MM.1S (cell line): Measurements from ENCODE around the gene TAOK2.

Experiments
- DNase-seq: peaks from one replicate; pipeline ENCODE4 v3.0.0-alpha.2; 2015
- H2AFZ ChIP-seq: fragments of 300-600 bp; sonication (generic); 2 replicates; pipeline ENCODE4 v1.6.0; 2016; ENCODE audit warnings: antibody characterized with exemption, low read length
- H3F3A ChIP-seq: fragments of 300-600 bp; sonication (generic); 2 replicates; pipeline ENCODE4 v1.6.1; 2016; ENCODE audit warnings: mild to moderate bottlenecking, antibody characterized with exemption, low read length, moderate library complexity, mixed read lengths; ENCODE audit not compliant: insufficient read depth
- H3K27ac ChIP-seq: fragments of 300-600 bp; sonication (generic); 2 replicates; pipeline ENCODE4 v1.5.1; 2016; ENCODE audit warnings: mild to moderate bottlenecking, low read length
- H3K27me3 ChIP-seq: fragments of 300-600 bp; sonication (generic); replicated peaks from 2 replicates; pipeline ENCODE4 v1.6.0; 2016; ENCODE audit warnings: low read length; ENCODE audit not compliant: insufficient read depth
- H3K36me3 ChIP-seq: fragments of 300-600 bp; sonication (generic); replicated peaks from 2 replicates; pipeline ENCODE4 v1.6.1; 2016; ENCODE audit warnings: mild to moderate bottlenecking, low read length, mixed read lengths; ENCODE audit not compliant: insufficient read depth
- H3K4me1 ChIP-seq: fragments of 300-600 bp; sonication (generic); 2 replicates; pipeline ENCODE4 v1.6.1; 2016; ENCODE audit warnings: low read length, mixed read lengths
- H3K4me2 ChIP-seq: fragments of 300-600 bp; sonication (generic); 2 replicates; pipeline ENCODE4 v1.6.0; 2016; ENCODE audit warnings: low read depth, low read length
- H3K4me3 ChIP-seq: fragments of 300-600 bp; sonication (generic); 2 replicates; pipeline ENCODE4 v1.5.1; 2016; ENCODE audit warnings: low read length, mixed read lengths
- H3K79me2 ChIP-seq: fragments of 300-600 bp; sonication (generic); 2 replicates; pipeline ENCODE4 v1.6.1; 2016; ENCODE audit warnings: mixed run types, low read length, mixed read lengths
- H3K9ac ChIP-seq: fragments of 300-600 bp; sonication (generic); 2 replicates; pipeline ENCODE4 v1.6.1; 2016; ENCODE audit warnings: low read length, mixed read lengths
- H3K9me2 ChIP-seq: fragments of 300-600 bp; sonication (generic); replicated peaks from 2 replicates; pipeline ENCODE4 v1.6.1; 2016; ENCODE audit warnings: mild to moderate bottlenecking, low read length, mixed read lengths; ENCODE audit not compliant: insufficient read depth
- H3K9me3 ChIP-seq: fragments of 300-600 bp; sonication (generic); replicated peaks from 2 replicates; pipeline ENCODE4 v1.6.1; 2016; ENCODE audit warnings: mild to moderate bottlenecking, low read length, mixed read lengths; ENCODE audit not compliant: insufficient read depth
- H4K20me1 ChIP-seq: fragments of 300-600 bp; sonication (generic); 2 replicates; pipeline ENCODE4 v1.6.1; 2016; ENCODE audit warnings: mild to moderate bottlenecking, low read length, moderate library complexity, mixed read lengths; ENCODE audit not compliant: insufficient read depth
- EZH2 ChIP-seq: fragments of 300-600 bp; sonication (generic); optimal IDR thresholded peaks from 2 replicates; pipeline ENCODE3; 2017; ENCODE audit warnings: low read depth, mild to moderate bottlenecking, antibody characterized with exemption, low read length, mixed read lengths
- EZH2phosphoT487 ChIP-seq: fragments of 300-600 bp; sonication (generic); IDR thresholded peaks from 2 replicates; pipeline ENCODE4 v1.6.1; 2018; ENCODE audit warnings: antibody characterized with exemption, low read length
- TF ChIP-seq, protein P1 (sequence below): fragments of 300-600 bp; sonication (generic); IDR thresholded peaks from 2 replicates; pipeline ENCODE4 v1.5.1; 2016; ENCODE audit warnings: antibody characterized with exemption, low read length, mixed read lengths

Gene TAOK2

DNA sequence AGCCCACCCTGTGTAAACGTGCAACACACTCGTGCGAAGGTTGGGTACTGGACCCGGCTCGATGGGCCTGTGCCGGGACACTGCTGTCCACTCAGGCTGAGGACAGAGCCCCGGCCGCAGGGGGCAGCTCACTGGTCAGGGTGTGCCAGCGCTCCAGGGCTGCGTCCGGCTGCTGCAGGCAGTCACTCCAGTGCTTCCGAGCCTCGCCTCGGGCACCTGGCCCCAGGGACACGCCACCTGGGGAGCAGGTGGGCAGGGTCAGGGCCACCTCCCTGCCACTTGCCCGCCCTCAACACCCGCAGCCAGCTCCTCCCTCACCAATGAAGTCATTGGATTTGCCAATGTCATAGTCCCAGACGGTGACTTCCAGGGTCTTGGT is 32.4 kb downstream of the TAOK2 start:
- no peak for TF ChIP-seq EZH2phosphoT487
- TF ChIP-seq, protein P1, sequence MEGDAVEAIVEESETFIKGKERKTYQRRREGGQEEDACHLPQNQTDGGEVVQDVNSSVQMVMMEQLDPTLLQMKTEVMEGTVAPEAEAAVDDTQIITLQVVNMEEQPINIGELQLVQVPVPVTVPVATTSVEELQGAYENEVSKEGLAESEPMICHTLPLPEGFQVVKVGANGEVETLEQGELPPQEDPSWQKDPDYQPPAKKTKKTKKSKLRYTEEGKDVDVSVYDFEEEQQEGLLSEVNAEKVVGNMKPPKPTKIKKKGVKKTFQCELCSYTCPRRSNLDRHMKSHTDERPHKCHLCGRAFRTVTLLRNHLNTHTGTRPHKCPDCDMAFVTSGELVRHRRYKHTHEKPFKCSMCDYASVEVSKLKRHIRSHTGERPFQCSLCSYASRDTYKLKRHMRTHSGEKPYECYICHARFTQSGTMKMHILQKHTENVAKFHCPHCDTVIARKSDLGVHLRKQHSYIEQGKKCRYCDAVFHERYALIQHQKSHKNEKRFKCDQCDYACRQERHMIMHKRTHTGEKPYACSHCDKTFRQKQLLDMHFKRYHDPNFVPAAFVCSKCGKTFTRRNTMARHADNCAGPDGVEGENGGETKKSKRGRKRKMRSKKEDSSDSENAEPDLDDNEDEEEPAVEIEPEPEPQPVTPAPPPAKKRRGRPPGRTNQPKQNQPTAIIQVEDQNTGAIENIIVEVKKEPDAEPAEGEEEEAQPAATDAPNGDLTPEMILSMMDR, result no peak
- TF ChIP-seq EZH2, result no peak
- Histone ChIP-seq H3K9me2 (no peaks in the 10 kb centered on the region), H3K9me3 (no peaks in the 10 kb centered on the region), H4K20me1 (no peaks in the 10 kb centered on the region), H3K36me3 (no peaks in the 10 kb centered on the region), H3K9ac (no peak overlapping the region), H3K4me2 (no peak overlapping the region), H3K27me3 (peaks cover 32% of the 10 kb centered on the region), H3K27ac (no peak overlapping the region), H3K79me2 (no peaks in the 10 kb centered on the region), H3F3A (no peaks in the 10 kb centered on the region), H3K4me3 (no peak overlapping the region), H3K4me1 (no peaks in the 10 kb centered on the region), H2AFZ (no peak overlapping the region)
- no peak for DNase-seq

DNA sequence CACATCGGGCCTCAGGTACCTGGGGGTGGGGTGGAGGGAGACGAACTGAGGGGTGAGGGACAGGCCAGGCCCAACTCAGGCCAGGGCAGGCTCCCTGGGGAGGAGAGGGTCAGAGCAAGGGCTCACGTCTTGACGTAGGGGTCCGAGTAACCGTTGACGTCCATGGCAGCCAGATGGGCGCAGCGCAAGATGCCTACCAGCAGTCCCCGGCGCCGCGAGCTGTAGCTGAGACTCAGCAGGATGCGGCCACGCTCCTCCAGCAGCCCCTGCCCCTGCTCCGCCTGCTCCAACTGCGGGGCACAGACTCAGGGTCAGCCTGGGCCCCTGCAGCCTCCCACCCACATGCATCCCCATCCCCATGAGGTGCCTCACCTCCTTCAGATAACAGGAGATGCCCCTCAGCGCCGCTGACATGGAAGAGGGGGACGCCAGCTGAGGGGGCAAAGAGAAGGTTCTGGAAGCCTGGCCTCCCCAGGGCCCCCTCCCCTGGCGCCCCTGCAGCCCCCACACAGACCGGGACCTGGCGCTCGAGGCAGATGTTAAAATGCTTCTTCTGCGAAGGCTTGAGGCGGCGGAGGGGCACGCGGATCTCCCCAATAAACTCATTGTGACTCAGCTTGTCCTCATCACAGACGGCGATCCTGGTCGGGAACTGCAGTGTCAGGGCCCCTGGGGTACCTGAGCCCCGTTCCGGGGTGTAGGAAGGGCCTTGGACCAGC is 33.1 kb downstream of the TAOK2 start:
- Histone ChIP-seq H3K9ac (no peak overlapping the region), H3K4me2 (no peak overlapping the region), H2AFZ (no peak overlapping the region), H3F3A (no peaks in the 10 kb centered on the region), H3K9me3 (no peaks in the 10 kb centered on the region), H3K27me3 (peaks cover 40% of the 10 kb centered on the region), H3K36me3 (no peaks in the 10 kb centered on the region), H4K20me1 (no peaks in the 10 kb centered on the region), H3K4me1 (no peaks in the 10 kb centered on the region), H3K79me2 (no peaks in the 10 kb centered on the region), H3K9me2 (no peaks in the 10 kb centered on the region), H3K4me3 (no peak overlapping the region), H3K27ac (no peak overlapping the region)
- TF ChIP-seq EZH2 (no peak), EZH2phosphoT487 (no peak)
- TF ChIP-seq, protein P1, result no peak
- no peak for DNase-seq

DNA sequence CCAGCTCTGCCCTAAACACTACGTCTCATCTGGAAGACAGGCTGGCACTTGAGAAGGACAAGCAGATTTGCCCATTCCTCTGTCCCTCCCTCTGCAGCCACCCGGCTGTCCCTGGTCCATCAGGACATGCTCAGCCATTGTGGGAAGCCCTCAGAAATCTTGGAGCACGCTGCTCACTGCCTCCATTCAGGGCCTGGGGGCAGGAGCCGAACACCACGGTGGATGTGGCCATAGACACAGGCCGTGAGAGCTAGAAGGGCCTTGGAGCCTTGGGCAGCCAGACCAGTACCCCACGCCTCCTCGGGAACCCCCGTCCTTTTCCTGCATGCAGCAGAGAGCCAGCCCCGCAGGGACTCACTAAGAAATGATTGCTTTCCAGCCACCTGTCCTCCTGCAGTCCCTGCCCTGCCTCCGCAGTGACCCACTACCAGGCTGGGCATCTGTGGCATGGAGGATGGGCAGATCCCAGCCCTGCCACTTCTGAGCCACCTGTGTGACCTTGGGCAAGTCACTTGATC is 33.8 kb downstream of the TAOK2 start:
- Histone ChIP-seq H3K36me3 (no peaks in the 10 kb centered on the region), H3F3A (no peaks in the 10 kb centered on the region), H3K9me3 (no peaks in the 10 kb centered on the region), H4K20me1 (no peaks in the 10 kb centered on the region), H3K4me2 (no peak overlapping the region), H3K4me3 (no peak overlapping the region), H2AFZ (no peak overlapping the region), H3K9me2 (no peaks in the 10 kb centered on the region), H3K27me3 (peaks cover 46% of the 10 kb centered on the region), H3K4me1 (no peaks in the 10 kb centered on the region), H3K27ac (no peak overlapping the region), H3K79me2 (no peaks in the 10 kb centered on the region), H3K9ac (no peak overlapping the region)
- no peak for TF ChIP-seq EZH2phosphoT487
- no peak for TF ChIP-seq EZH2
- TF ChIP-seq, protein P1, result no peak
- no peak for DNase-seq
